Lower leg skin (tissue), 3 donors: Measurements from ENCODE around the gene SPATA3.

Source experiments
- POLR2A ChIP-seq, 2 donors: fragments of 450-650 bp; IDR thresholded peaks; one replicate each; pipeline ENCODE4 v1.6.1; 2016 to 2017; ENCODE audit warnings: antibody characterized with exemption in 2 of 2, mild to moderate bottlenecking in 1 of 2, moderate library complexity in 1 of 2
- TF ChIP-seq, protein P1 (sequence below), 3 donors: fragments of 450-650 bp; IDR thresholded peaks; one replicate each; pipeline ENCODE4 v1.5.1; 2016; ENCODE audit warnings: antibody characterized with exemption in 3 of 3, mild to moderate bottlenecking in 3 of 3, moderate library complexity in 2 of 3

DNA sequence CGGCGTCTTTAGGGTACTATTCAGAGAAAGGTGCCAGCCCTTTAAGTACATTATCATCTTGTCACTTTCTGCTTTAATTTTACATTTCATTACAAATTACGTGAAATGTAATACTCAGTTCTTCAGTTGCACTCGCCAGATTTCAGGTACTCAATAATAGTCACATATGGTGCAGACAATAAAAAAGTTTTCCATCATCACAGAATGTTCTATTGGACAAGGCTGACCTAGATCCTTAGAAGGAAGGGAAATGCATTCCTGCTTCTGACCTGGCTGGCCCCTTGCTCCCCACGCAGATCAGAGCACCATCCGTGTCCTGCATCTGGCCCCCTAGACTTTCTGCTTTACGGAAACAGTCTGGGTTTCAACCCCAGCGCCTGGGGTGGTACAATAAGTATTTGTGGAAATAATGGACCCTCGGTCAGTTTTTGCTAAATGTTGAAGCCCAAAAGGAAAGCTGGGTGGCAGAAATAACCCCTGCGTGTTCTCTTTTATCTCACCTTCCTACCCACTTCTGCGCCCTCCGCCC, 40.7 kb downstream of the SPATA3 start:
- no peak for TF ChIP-seq POLR2A (IDR thresholded peaks at IDR 0.05)
- TF ChIP-seq, protein P1, sequence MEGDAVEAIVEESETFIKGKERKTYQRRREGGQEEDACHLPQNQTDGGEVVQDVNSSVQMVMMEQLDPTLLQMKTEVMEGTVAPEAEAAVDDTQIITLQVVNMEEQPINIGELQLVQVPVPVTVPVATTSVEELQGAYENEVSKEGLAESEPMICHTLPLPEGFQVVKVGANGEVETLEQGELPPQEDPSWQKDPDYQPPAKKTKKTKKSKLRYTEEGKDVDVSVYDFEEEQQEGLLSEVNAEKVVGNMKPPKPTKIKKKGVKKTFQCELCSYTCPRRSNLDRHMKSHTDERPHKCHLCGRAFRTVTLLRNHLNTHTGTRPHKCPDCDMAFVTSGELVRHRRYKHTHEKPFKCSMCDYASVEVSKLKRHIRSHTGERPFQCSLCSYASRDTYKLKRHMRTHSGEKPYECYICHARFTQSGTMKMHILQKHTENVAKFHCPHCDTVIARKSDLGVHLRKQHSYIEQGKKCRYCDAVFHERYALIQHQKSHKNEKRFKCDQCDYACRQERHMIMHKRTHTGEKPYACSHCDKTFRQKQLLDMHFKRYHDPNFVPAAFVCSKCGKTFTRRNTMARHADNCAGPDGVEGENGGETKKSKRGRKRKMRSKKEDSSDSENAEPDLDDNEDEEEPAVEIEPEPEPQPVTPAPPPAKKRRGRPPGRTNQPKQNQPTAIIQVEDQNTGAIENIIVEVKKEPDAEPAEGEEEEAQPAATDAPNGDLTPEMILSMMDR (IDR thresholded peaks at IDR 0.05): no peak
